WTC11 (cell line): ENCODE data around the gene TSSC4. TPM values are rescaled to one million over a fixed set of nuclear protein-coding genes. Genes with fewer than 3 reads are reported as not detected.
"Not testable (repeated sequence)": the region's sequence is repeated elsewhere in the genome, so short reads cannot be mapped to it uniquely, and the experiment has no call there.

ENCODE experiments used
- ATAC-seq: fragments of 200-7000 bp; cut with Tn5 transposase; 2 replicates; pipeline ENCODE4 v1.10.0; 2021; ENCODE audit warnings: mild to moderate bottlenecking, moderate library complexity
- CTCF ChIA-PET: fragments of 300-600 bp; sonication (Branson Sonifier 250); formaldehyde crosslinking; loops from one replicate; lab custom pipeline; 2021; ENCODE audit warnings: antibody characterized with exemption; lab: Charles Lee
- POLR2A ChIA-PET: fragments of 350-600 bp; sonication (Branson Sonifier 250); formaldehyde crosslinking; loops from one replicate; lab custom pipeline; 2021; ENCODE audit warnings: antibody characterized with exemption; lab: Charles Lee
- DNase-seq: peaks from one replicate; pipeline ENCODE4 v3.0.0; 2021; ENCODE audit warnings: low spot score
- H3K27ac Mint-ChIP-seq: 2 replicates; pipeline ENCODE4 v1.8.0; 2021; ENCODE audit warnings: mixed read lengths
- H3K27me3 Mint-ChIP-seq: 2 replicates; pipeline ENCODE4 v1.8.0; 2021; ENCODE audit warnings: low read depth, mild to moderate bottlenecking, moderate library complexity, mixed read lengths
- H3K36me3 Mint-ChIP-seq: 2 replicates; pipeline ENCODE4 v1.8.0; 2021; ENCODE audit warnings: mixed read lengths
- H3K4me1 Mint-ChIP-seq: 2 replicates; pipeline ENCODE4 v1.8.0; 2022; ENCODE audit warnings: mixed read lengths
- H3K4me3 Mint-ChIP-seq: 2 replicates; pipeline ENCODE4 v1.8.0; 2021; ENCODE audit warnings: mild to moderate bottlenecking, moderate library complexity, mixed read lengths
- H3K9me3 Mint-ChIP-seq: 2 replicates; pipeline ENCODE4 v1.8.0; 2021; ENCODE audit warnings: mixed read lengths
- ELF4 ChIP-seq: sonication (generic); formaldehyde crosslinking; IDR thresholded peaks from 2 replicates; pipeline ENCODE4 v1.8.1; 2022; ENCODE audit warnings: low read depth, mild to moderate bottlenecking, moderate library complexity, missing genetic modification reagents
- ESRRA ChIP-seq: sonication (generic); formaldehyde crosslinking; IDR thresholded peaks from 2 replicates; pipeline ENCODE4 v1.8.1; 2022; ENCODE audit warnings: mild to moderate bottlenecking, missing genetic modification reagents, borderline replicate concordance
- HMGA2 ChIP-seq: fragments of 250-450 bp; sonication (Bioruptor Pico); IDR thresholded peaks from 2 replicates; pipeline ENCODE4 v1.4.0; 2021; ENCODE audit warnings: mild to moderate bottlenecking, moderate library complexity
- SMAD3 ChIP-seq: sonication (generic); formaldehyde crosslinking; IDR thresholded peaks from 2 replicates; pipeline ENCODE4 v1.8.0; 2022; ENCODE audit warnings: missing genetic modification reagents, mild to moderate bottlenecking, borderline replicate concordance
- SOX15 ChIP-seq: fragments of 250-450 bp; sonication (Bioruptor Pico); IDR thresholded peaks from 2 replicates; pipeline ENCODE4 v1.9.0; 2021; ENCODE audit warnings: mild to moderate bottlenecking
- TEAD4 ChIP-seq: sonication (generic); formaldehyde crosslinking; IDR thresholded peaks from 2 replicates; pipeline ENCODE4 v1.8.0; 2022; ENCODE audit warnings: mild to moderate bottlenecking, missing genetic modification reagents
- total RNA-seq: library from RNA; stranded (reverse); gene quantifications from 3 replicates; pipeline ENCODE4 v1.2.3, GENCODE V29; 2021
- TF ChIP-seq, protein P1 (sequence below): fragments of 250-450 bp; sonication (Bioruptor Pico); IDR thresholded peaks from 2 replicates; pipeline ENCODE4 v1.9.0; 2021; ENCODE audit warnings: mild to moderate bottlenecking, borderline replicate concordance
- TF ChIP-seq, protein P2 (sequence below): sonication (generic); formaldehyde crosslinking; IDR thresholded peaks from 2 replicates; pipeline ENCODE4 v1.8.1; 2022; ENCODE audit warnings: mild to moderate bottlenecking, missing genetic modification reagents, moderate library complexity, borderline replicate concordance
- TF ChIP-seq, protein P3 (sequence below): sonication (generic); formaldehyde crosslinking; IDR thresholded peaks from 2 replicates; pipeline ENCODE4 v1.8.0; 2023; ENCODE audit warnings: mild to moderate bottlenecking, missing genetic modification reagents
- TF ChIP-seq, protein P4 (sequence below): sonication (generic); formaldehyde crosslinking; IDR thresholded peaks from 2 replicates; pipeline ENCODE4 v1.8.1; 2023; ENCODE audit warnings: mild to moderate bottlenecking, missing genetic modification reagents, moderate library complexity
- TF ChIP-seq, protein P5 (sequence below): sonication (generic); formaldehyde crosslinking; IDR thresholded peaks from 2 replicates; pipeline ENCODE4 v1.8.0; 2022; ENCODE audit warnings: missing genetic modification reagents
- TF ChIP-seq, protein P6 (sequence below): sonication (generic); formaldehyde crosslinking; IDR thresholded peaks from 2 replicates; pipeline ENCODE4 v1.8.0; 2023; ENCODE audit warnings: missing genetic modification reagents, mild to moderate bottlenecking, borderline replicate concordance

The TSSC4 gene
- total RNA-seq, 1 experiment from 2014 or later, result 41.4 TPM

DNA sequence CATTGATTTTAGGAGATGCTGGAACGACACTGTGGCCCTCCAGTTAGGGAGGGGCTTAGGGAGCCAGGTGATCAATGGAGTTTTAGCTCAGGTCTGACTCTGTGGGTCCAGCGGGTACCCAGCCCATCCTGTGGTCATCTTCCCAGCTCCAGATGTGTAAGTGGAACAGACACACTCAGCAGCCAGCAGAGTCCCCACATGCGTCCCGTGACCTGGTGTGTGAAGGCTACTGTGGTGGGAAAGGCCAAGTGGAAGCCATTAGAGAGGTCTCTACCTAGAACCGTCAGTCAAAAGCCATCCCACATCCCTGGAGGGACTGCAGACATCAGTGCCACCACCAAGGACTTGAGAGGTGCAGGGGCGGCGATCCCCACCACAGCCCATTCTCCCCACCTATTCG is 43.3 kb upstream of the TSSC4 start:
- ChIA-PET POLR2A (no interaction called here), CTCF (no interaction called here)
- peaks cover 2% of the 10 kb centered on the region; the same call in 1 of the 2 replicates for H3K36me3 Mint-ChIP-seq
- peaks cover 37% of the 10 kb centered on the region for H3K27me3 Mint-ChIP-seq
- TF ChIP-seq ELF4 (CRISPR knock-in tag), result no peak
- TF ChIP-seq TEAD4, result no peak
- TF ChIP-seq, protein P1, sequence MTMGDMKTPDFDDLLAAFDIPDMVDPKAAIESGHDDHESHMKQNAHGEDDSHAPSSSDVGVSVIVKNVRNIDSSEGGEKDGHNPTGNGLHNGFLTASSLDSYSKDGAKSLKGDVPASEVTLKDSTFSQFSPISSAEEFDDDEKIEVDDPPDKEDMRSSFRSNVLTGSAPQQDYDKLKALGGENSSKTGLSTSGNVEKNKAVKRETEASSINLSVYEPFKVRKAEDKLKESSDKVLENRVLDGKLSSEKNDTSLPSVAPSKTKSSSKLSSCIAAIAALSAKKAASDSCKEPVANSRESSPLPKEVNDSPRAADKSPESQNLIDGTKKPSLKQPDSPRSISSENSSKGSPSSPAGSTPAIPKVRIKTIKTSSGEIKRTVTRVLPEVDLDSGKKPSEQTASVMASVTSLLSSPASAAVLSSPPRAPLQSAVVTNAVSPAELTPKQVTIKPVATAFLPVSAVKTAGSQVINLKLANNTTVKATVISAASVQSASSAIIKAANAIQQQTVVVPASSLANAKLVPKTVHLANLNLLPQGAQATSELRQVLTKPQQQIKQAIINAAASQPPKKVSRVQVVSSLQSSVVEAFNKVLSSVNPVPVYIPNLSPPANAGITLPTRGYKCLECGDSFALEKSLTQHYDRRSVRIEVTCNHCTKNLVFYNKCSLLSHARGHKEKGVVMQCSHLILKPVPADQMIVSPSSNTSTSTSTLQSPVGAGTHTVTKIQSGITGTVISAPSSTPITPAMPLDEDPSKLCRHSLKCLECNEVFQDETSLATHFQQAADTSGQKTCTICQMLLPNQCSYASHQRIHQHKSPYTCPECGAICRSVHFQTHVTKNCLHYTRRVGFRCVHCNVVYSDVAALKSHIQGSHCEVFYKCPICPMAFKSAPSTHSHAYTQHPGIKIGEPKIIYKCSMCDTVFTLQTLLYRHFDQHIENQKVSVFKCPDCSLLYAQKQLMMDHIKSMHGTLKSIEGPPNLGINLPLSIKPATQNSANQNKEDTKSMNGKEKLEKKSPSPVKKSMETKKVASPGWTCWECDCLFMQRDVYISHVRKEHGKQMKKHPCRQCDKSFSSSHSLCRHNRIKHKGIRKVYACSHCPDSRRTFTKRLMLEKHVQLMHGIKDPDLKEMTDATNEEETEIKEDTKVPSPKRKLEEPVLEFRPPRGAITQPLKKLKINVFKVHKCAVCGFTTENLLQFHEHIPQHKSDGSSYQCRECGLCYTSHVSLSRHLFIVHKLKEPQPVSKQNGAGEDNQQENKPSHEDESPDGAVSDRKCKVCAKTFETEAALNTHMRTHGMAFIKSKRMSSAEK (CRISPR knock-in tag), result no peak
- TF ChIP-seq, protein P2, sequence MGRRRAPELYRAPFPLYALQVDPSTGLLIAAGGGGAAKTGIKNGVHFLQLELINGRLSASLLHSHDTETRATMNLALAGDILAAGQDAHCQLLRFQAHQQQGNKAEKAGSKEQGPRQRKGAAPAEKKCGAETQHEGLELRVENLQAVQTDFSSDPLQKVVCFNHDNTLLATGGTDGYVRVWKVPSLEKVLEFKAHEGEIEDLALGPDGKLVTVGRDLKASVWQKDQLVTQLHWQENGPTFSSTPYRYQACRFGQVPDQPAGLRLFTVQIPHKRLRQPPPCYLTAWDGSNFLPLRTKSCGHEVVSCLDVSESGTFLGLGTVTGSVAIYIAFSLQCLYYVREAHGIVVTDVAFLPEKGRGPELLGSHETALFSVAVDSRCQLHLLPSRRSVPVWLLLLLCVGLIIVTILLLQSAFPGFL (CRISPR knock-in tag), result no peak
- TF ChIP-seq SMAD3, result no peak
- DNase-seq, result no peak
- H3K4me1 Mint-ChIP-seq, result no peaks in the 10 kb centered on the region
- no peak overlapping the region for H3K27ac Mint-ChIP-seq
- H3K4me3 Mint-ChIP-seq, result no peak overlapping the region
- ATAC-seq, result no peak
- peaks cover 15% of the 10 kb centered on the region for H3K9me3 Mint-ChIP-seq

DNA sequence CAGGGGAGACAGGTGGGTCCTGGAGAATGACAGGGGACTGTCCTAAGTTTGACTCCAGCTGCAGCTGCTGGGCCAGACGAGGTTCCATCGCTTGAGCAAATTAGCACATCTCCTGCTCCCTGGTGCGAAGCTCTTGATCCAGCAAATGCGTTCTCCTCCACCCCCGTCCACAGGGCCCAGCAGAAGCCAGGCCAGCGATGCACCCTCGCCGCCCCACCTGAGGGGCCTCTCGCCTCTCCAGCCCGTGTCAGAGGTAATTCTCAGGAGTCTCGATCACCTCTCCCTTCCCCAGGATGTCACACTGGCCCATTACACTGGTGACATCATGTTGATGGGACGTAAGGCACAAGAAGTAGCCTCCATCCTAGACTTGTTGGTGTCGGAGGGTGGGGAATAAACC is 42.9 kb upstream of the TSSC4 start:
- H3K27ac Mint-ChIP-seq, ATAC-seq, H3K4me3 Mint-ChIP-seq, DNase-seq, POLR2A ChIA-PET, H3K36me3 Mint-ChIP-seq, H3K4me1 Mint-ChIP-seq, CTCF ChIA-PET: not testable (repeated sequence)
- H3K27me3 Mint-ChIP-seq, result peaks cover 36% of the 10 kb centered on the region
- H3K9me3 Mint-ChIP-seq, result peaks cover 15% of the 10 kb centered on the region

DNA sequence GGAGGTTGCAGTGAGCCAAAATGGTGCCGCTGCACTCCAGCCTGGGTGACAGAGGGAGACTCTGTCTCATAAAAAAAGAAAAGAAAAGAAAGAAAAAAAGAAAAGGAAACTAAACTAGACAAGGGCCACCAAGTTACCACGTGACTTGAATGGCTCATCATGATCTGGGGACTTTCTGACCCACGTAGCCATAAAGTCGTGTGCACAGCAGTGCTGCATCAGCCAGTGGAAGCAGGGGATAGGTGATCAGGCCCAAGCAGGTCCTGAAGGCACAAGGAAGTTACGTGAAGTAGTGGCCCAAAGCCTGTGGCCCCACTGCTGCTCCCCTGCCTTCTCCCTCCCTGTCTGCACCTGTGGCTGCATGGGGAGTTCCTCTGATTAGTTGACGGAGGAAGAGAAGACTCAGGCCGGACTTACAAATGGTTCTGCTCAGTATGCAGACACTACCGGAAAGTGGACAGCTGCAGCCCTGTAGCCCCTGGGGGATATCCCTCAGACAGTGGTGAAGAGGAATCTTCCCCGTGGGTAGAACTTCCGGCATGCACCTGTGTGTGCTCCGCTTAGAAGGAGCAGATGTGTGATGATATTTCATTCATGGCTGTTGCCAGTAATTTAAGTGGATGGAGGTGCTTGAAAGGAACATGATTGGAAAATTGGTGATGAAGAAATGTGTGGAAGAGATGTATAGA is 41.7 kb upstream of the TSSC4 start:
- Mint-ChIP-seq H3K9me3 (peaks cover 15% of the 10 kb centered on the region), H3K36me3 (peaks cover 2% of the 10 kb centered on the region; the same call in 1 of the 2 replicates), H3K27ac (no peak overlapping the region), H3K4me1 (no peaks in the 10 kb centered on the region), H3K27me3 (peaks cover 29% of the 10 kb centered on the region), H3K4me3 (no peak overlapping the region)
- CTCF ChIA-PET, result no interaction called here
- ATAC-seq, result no peak
- POLR2A ChIA-PET, result no interaction called here
- no peak for DNase-seq
- TF ChIP-seq SOX15 (CRISPR knock-in tag) (no peak), ESRRA (CRISPR knock-in tag) (no peak), HMGA2 (no peak)
- TF ChIP-seq, protein P3, sequence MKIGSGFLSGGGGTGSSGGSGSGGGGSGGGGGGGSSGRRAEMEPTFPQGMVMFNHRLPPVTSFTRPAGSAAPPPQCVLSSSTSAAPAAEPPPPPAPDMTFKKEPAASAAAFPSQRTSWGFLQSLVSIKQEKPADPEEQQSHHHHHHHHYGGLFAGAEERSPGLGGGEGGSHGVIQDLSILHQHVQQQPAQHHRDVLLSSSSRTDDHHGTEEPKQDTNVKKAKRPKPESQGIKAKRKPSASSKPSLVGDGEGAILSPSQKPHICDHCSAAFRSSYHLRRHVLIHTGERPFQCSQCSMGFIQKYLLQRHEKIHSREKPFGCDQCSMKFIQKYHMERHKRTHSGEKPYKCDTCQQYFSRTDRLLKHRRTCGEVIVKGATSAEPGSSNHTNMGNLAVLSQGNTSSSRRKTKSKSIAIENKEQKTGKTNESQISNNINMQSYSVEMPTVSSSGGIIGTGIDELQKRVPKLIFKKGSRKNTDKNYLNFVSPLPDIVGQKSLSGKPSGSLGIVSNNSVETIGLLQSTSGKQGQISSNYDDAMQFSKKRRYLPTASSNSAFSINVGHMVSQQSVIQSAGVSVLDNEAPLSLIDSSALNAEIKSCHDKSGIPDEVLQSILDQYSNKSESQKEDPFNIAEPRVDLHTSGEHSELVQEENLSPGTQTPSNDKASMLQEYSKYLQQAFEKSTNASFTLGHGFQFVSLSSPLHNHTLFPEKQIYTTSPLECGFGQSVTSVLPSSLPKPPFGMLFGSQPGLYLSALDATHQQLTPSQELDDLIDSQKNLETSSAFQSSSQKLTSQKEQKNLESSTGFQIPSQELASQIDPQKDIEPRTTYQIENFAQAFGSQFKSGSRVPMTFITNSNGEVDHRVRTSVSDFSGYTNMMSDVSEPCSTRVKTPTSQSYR (CRISPR knock-in tag), result no peak
- TF ChIP-seq, protein P4, sequence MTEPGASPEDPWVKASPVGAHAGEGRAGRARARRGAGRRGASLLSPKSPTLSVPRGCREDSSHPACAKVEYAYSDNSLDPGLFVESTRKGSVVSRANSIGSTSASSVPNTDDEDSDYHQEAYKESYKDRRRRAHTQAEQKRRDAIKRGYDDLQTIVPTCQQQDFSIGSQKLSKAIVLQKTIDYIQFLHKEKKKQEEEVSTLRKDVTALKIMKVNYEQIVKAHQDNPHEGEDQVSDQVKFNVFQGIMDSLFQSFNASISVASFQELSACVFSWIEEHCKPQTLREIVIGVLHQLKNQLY, result no peak
- TF ChIP-seq, protein P5, sequence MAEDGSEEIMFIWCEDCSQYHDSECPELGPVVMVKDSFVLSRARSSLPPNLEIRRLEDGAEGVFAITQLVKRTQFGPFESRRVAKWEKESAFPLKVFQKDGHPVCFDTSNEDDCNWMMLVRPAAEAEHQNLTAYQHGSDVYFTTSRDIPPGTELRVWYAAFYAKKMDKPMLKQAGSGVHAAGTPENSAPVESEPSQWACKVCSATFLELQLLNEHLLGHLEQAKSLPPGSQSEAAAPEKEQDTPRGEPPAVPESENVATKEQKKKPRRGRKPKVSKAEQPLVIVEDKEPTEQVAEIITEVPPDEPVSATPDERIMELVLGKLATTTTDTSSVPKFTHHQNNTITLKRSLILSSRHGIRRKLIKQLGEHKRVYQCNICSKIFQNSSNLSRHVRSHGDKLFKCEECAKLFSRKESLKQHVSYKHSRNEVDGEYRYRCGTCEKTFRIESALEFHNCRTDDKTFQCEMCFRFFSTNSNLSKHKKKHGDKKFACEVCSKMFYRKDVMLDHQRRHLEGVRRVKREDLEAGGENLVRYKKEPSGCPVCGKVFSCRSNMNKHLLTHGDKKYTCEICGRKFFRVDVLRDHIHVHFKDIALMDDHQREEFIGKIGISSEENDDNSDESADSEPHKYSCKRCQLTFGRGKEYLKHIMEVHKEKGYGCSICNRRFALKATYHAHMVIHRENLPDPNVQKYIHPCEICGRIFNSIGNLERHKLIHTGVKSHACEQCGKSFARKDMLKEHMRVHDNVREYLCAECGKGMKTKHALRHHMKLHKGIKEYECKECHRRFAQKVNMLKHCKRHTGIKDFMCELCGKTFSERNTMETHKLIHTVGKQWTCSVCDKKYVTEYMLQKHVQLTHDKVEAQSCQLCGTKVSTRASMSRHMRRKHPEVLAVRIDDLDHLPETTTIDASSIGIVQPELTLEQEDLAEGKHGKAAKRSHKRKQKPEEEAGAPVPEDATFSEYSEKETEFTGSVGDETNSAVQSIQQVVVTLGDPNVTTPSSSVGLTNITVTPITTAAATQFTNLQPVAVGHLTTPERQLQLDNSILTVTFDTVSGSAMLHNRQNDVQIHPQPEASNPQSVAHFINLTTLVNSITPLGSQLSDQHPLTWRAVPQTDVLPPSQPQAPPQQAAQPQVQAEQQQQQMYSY (CRISPR knock-in tag), result no peak
- TF ChIP-seq, protein P6, sequence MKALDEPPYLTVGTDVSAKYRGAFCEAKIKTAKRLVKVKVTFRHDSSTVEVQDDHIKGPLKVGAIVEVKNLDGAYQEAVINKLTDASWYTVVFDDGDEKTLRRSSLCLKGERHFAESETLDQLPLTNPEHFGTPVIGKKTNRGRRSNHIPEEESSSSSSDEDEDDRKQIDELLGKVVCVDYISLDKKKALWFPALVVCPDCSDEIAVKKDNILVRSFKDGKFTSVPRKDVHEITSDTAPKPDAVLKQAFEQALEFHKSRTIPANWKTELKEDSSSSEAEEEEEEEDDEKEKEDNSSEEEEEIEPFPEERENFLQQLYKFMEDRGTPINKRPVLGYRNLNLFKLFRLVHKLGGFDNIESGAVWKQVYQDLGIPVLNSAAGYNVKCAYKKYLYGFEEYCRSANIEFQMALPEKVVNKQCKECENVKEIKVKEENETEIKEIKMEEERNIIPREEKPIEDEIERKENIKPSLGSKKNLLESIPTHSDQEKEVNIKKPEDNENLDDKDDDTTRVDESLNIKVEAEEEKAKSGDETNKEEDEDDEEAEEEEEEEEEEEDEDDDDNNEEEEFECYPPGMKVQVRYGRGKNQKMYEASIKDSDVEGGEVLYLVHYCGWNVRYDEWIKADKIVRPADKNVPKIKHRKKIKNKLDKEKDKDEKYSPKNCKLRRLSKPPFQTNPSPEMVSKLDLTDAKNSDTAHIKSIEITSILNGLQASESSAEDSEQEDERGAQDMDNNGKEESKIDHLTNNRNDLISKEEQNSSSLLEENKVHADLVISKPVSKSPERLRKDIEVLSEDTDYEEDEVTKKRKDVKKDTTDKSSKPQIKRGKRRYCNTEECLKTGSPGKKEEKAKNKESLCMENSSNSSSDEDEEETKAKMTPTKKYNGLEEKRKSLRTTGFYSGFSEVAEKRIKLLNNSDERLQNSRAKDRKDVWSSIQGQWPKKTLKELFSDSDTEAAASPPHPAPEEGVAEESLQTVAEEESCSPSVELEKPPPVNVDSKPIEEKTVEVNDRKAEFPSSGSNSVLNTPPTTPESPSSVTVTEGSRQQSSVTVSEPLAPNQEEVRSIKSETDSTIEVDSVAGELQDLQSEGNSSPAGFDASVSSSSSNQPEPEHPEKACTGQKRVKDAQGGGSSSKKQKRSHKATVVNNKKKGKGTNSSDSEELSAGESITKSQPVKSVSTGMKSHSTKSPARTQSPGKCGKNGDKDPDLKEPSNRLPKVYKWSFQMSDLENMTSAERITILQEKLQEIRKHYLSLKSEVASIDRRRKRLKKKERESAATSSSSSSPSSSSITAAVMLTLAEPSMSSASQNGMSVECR (CRISPR knock-in tag), result no peak
